NT2/D1 (cell line): Measurements from ENCODE around the gene FKBP8.

Experiments
- YY1 ChIP-seq: IDR thresholded peaks from 2 replicates; pipeline ENCODE4 v1.6.1; 2011; ENCODE audit not compliant: insufficient read length, insufficient read depth
- ZNF274 ChIP-seq: IDR thresholded peaks from 2 replicates; pipeline ENCODE4 v1.6.1; 2011; ENCODE audit warnings: mild to moderate bottlenecking, low read depth, low read length

- TF ChIP-seq ZNF274 = no peak
- no peak for TF ChIP-seq YY1
These were observed 28.3 kb downstream of the FKBP8 start for GRCh38 chr19:18514800-18515682.
